ENCODE data around the gene DBP.

DNA sequence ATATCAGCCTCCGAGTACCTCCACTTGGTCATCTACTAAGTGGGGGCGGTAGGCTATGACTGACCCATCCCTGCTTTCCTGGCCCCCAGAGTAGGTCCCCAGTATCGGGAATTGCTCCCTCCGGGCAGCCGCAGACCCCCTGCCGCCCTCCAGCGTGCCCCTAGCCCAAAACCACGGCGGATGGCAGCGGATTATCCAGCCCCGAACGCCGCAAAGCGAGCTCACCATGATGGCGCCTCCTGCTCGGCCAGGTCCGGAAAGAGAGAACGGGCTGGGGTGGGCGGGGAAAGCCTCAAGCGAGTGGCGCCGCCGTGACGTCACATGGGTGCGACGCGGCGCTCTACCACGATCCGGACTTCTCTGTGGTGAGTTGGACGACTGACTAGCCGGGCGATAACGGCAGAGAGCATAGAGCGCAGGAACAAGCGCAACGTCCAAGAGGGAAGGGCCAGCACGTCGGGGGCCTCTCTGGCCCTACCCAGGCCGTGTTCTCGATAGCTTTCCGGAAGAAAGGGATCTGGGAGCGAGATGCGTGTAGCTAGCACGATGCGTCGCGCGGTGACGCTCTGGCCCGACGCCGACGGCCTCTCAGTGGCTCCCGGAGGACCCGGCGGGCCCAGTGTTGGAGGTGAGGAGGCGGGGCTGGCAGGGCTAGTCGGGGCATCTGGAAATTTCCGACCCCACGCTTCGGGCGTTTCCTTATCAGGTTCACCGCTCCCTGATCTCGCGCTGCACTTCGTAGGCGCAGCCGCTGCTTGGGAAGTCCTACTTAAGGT, 18.1 kb downstream of the DBP start, which contains the start of the genes RPL18 and SPHK2:
- TF ChIP-seq EZH2phosphoT487 (IDR thresholded peaks at IDR 0.05; ENCODE audit: insufficient read depth, low read depth) (no peak), EZH2 (IDR thresholded peaks at IDR 0.05; ENCODE audit: insufficient read depth, poor library complexity, severe bottlenecking) (no peak)

Data from GM23248 (cell line).